Testis (tissue), 3 donors: ENCODE measurements around the gene OLFM1. TPM values are rescaled to one million over a fixed set of nuclear protein-coding genes. Genes with fewer than 3 reads are reported as not detected.

Source experiments
- DNase-seq: peaks from one replicate; pipeline ENCODE4 v3.0.0-alpha.2; 2019
- H3K27ac ChIP-seq, 2 donors: fragments of 200-600 bp; sonication (generic); one replicate each; pipeline ENCODE4 v1.5.1; 2019
- H3K27me3 ChIP-seq: fragments of 200-600 bp; sonication (generic); one replicate; pipeline ENCODE4 v1.5.1; 2019
- H3K36me3 ChIP-seq: fragments of 200-600 bp; sonication (generic); one replicate; pipeline ENCODE4 v1.5.1; 2017; ENCODE audit warnings: low read depth; ENCODE audit errors: missing control alignments
- H3K4me1 ChIP-seq: fragments of 200-600 bp; sonication (generic); one replicate; pipeline ENCODE4 v1.5.1; 2019
- H3K4me3 ChIP-seq, 2 donors: fragments of 200-600 bp; sonication (generic); one replicate each; pipeline ENCODE4 v1.5.1; 2017 to 2019
- H3K9me3 ChIP-seq: fragments of 200-600 bp; sonication (generic); one replicate; pipeline ENCODE4 v1.5.1; 2017
- POLR2A ChIP-seq: fragments of 450-650 bp; IDR thresholded peaks from one replicate; pipeline ENCODE4 v1.6.1; 2017; ENCODE audit warnings: antibody characterized with exemption, mild to moderate bottlenecking, moderate library complexity
- WGBS, 2 donors: methylation state at CpG; one replicate each; pipeline ENCODE4 v1.1.5; 2018; 5-methylcytosine and 5-hydroxymethylcytosine counted together
- intact Hi-C: fragments of 100-400 bp; cut with DNase I; formaldehyde crosslinking; loops from one replicate; pipeline ENCODE4 v1.15.1; 2023; ENCODE audit warnings: low total_unique reads
- polyA plus RNA-seq: library from polyadenylated mRNA; stranded (reverse); fragments of 350-450 nt; fragmentation: Illumina TruSeq; extraction: RNeasy Lipid Tissue Mini Kit (QIAGEN cat#74804); gene quantifications from one replicate; pipeline ENCODE4 v1.2.3, GENCODE V29; 2014; ENCODE audit warnings: low read depth, low replicate concordance; ENCODE audit not compliant: insufficient read depth
- total RNA-seq, 2 donors: library from RNA; depleted of rRNA; stranded (reverse); fragments of >200 nt; gene quantifications; one replicate each; pipeline ENCODE4 v1.2.3, GENCODE V29; 2016
- TF ChIP-seq, protein P1 (sequence below), 3 experiments: fragments of 450-650 bp in 2 of 3; fragments of 200-600 bp in 1 of 3; sonication (generic) in 1 of 3; IDR thresholded peaks; one replicate each; pipeline ENCODE4 v1.5.1; 2016 to 2019; ENCODE audit warnings: antibody characterized with exemption in 3 of 3, mild to moderate bottlenecking in 2 of 3, moderate library complexity in 1 of 3

The OLFM1 gene
- total and polyA plus RNA-seq, 3 donors from 2014 or later = 13.9 to 24.4 (median 16.0) TPM

DNA sequence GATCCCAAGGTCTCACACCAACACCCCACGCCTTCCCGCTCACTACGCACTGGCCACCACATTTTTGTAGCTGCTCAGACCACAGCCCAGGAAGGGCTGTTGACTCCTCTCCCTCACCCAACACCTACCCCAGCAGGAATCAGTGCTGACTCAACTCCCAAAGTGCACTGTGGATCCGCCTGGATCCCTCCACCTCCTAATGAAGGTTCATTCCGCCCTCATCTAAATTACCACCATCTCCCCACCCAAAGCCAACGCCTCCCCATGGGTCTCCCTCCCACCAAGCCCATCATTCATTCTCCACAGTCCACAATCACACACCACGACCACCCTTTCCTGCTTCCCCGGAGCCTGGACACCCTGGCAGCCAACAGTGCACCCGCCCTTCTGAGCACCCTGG, 57.8 kb downstream of the OLFM1 start:
- H3K9me3 ChIP-seq = no peaks in the 10 kb centered on the region
- H3K27ac ChIP-seq = no peak overlapping the region
- H3K4me3 ChIP-seq = no peak overlapping the region
- 90 to 91% methylated on average over 9 of the region's 9 CpGs for WGBS, 2 donors
- H3K27me3 ChIP-seq = no peaks in the 10 kb centered on the region
- TF ChIP-seq, protein P1, sequence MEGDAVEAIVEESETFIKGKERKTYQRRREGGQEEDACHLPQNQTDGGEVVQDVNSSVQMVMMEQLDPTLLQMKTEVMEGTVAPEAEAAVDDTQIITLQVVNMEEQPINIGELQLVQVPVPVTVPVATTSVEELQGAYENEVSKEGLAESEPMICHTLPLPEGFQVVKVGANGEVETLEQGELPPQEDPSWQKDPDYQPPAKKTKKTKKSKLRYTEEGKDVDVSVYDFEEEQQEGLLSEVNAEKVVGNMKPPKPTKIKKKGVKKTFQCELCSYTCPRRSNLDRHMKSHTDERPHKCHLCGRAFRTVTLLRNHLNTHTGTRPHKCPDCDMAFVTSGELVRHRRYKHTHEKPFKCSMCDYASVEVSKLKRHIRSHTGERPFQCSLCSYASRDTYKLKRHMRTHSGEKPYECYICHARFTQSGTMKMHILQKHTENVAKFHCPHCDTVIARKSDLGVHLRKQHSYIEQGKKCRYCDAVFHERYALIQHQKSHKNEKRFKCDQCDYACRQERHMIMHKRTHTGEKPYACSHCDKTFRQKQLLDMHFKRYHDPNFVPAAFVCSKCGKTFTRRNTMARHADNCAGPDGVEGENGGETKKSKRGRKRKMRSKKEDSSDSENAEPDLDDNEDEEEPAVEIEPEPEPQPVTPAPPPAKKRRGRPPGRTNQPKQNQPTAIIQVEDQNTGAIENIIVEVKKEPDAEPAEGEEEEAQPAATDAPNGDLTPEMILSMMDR (IDR thresholded peaks at IDR 0.05) = no peak
- no peak for TF ChIP-seq POLR2A
- intact Hi-C loops = no loop called here
- H3K36me3 ChIP-seq = no peaks in the 10 kb centered on the region
- H3K4me1 ChIP-seq = peaks cover 9% of the 10 kb centered on the region
- no peak for DNase-seq

DNA sequence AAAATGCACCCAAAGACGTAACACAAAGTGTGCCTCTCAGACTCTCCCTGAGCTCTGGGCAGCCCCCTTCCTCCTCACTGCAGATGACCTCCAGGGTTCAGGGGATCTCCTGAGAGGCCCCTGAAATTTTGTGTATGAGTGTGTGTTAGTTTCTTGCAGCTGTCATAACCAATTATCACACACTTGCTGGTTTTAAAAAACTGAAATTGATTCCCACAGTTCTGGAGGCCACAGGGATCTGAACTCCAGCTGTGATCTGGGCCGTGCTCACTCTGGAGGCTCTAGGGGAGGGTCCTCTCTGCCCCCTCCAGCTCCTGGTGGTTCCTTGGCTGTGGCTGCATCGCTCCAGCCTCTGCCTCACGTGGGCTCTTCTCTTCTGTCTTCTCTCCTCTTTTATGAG, 58.8 kb downstream of the OLFM1 start:
- no peak overlapping the region for H3K27ac ChIP-seq
- no peaks in the 10 kb centered on the region for H3K27me3 ChIP-seq
- TF ChIP-seq, protein P1 (IDR thresholded peaks at IDR 0.05) = no peak
- no peak for TF ChIP-seq POLR2A
- 75 to 87% methylated on average over 4 of the region's 4 CpGs for WGBS, 2 donors
- no peaks in the 10 kb centered on the region for H3K9me3 ChIP-seq
- H3K4me1 ChIP-seq = peaks cover 9% of the 10 kb centered on the region
- no peaks in the 10 kb centered on the region for H3K36me3 ChIP-seq
- intact Hi-C loops = no loop called here
- no peak overlapping the region for H3K4me3 ChIP-seq
- no peak for DNase-seq

GRCh38 chr9:135146766-135147473, 59.5 kb downstream of the OLFM1 start:
- 50 to 62% methylated on average over 9 to 16 of the region's 16 CpGs for WGBS, 2 donors
- no peak for DNase-seq

DNA sequence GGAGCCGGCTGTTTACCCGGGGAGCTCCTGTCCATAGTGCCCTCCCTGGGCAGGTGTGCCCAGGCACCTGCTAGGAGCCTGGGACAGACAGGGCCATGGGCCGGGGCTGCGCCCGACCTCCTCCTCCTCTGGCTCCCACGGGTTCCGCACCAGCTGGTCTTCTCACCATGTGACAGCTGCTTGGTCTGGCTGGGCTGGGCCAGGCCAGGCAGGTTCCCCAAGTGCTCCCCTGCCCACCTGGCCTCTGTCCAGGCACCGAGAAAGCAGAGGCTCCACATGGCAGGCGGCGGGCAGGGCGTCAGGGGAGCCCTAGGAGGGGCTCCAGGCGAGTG, 60.0 kb downstream of the OLFM1 start:
- Histone ChIP-seq H3K4me3 (no peak overlapping the region), H3K9me3 (no peaks in the 10 kb centered on the region), H3K36me3 (no peaks in the 10 kb centered on the region), H3K27me3 (no peaks in the 10 kb centered on the region), H3K27ac (no peak overlapping the region), H3K4me1 (peaks cover 9% of the 10 kb centered on the region)
- DNase-seq = no peak
- 77% methylated on average over 12 of the region's 12 CpGs; no CpG with 5 or more reads in 1 of the 2 donors for WGBS, 2 donors
- no peak for TF ChIP-seq POLR2A
- TF ChIP-seq, protein P1 (IDR thresholded peaks at IDR 0.05) = no peak
- intact Hi-C loops = no loop called here

More at GRCh38 chr9:135146766-135147473, 59.5 kb downstream of the OLFM1 start:
- TF ChIP-seq POLR2A = no peak
- TF ChIP-seq, protein P1 (IDR thresholded peaks at IDR 0.05) = no peak
- Histone ChIP-seq H3K27ac (no peak overlapping the region), H3K4me1 (peaks cover 9% of the 10 kb centered on the region), H3K9me3 (no peaks in the 10 kb centered on the region), H3K4me3 (no peak overlapping the region), H3K36me3 (no peaks in the 10 kb centered on the region), H3K27me3 (no peaks in the 10 kb centered on the region)
- intact Hi-C loops = no loop called here

DNA sequence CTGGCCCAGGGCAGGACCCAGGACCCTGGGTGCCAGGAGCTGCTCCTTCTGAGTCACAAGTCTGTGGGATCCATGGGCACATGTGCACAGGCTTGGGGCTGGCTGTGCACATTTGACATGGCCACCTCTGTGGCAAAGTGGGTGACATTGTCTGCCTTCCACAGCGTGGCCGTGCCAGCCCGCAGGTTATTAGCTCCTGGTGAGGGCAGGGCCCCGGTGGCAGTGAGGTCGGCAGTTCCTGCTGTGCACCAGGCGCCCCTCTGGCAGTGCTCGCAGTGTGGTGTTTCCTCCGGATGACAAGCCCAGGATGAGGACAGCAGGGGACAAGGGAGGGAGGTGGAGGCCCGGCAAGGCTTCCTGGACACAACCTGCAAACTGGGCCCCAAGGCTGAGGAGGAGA, 60.5 kb downstream of the OLFM1 start:
- DNase-seq = no peak
- H3K4me3 ChIP-seq = no peak overlapping the region
- no peaks in the 10 kb centered on the region for H3K27me3 ChIP-seq
- no peaks in the 10 kb centered on the region for H3K36me3 ChIP-seq
- H3K9me3 ChIP-seq = no peaks in the 10 kb centered on the region
- TF ChIP-seq, protein P1 (IDR thresholded peaks at IDR 0.05) = no peak
- TF ChIP-seq POLR2A = no peak
- peaks cover 9% of the 10 kb centered on the region for H3K4me1 ChIP-seq
- no peak overlapping the region for H3K27ac ChIP-seq
- intact Hi-C loops = no loop called here
- 82 to 89% methylated on average over 8 to 9 of the region's 9 CpGs for whole genome bisulfite sequencing, 2 donors
